Peyer's patch (tissue), 4 donors: Measurements from ENCODE around the gene GMFB. TPM values are rescaled to one million over a fixed set of nuclear protein-coding genes. Genes with fewer than 3 reads are reported as not detected.

Experiments
- DNase-seq, 3 donors: peaks; one replicate each; pipeline ENCODE4 v3.0.0-alpha.2; 2017 to 2019
- H3K27ac ChIP-seq, 4 donors: fragments of 200-600 bp; sonication (generic); one replicate each; pipeline ENCODE4 v1.5.1; 2016 to 2019
- H3K27me3 ChIP-seq, 2 donors: fragments of 200-600 bp; sonication (generic); one replicate each; pipeline ENCODE4 v1.5.1; 2019
- H3K36me3 ChIP-seq, 3 donors: fragments of 200-600 bp; sonication (generic); one replicate each; pipeline ENCODE4 v1.5.1; 2016 to 2019
- H3K4me1 ChIP-seq, 4 donors: fragments of 200-600 bp; sonication (generic); one replicate each; pipeline ENCODE4 v1.5.1; 2016 to 2019
- H3K4me3 ChIP-seq, 4 donors: fragments of 200-600 bp; sonication (generic); 1 replicate in 3 of 4; 2 replicates in 1 of 4; pipeline ENCODE4 v1.5.1; 2016 to 2019; ENCODE audit warnings: mild to moderate bottlenecking in 1 of 4
- H3K9me3 ChIP-seq, 4 donors: fragments of 200-600 bp; sonication (generic); one replicate each; pipeline ENCODE4 v1.5.1; 2016 to 2019; ENCODE audit warnings: mild to moderate bottlenecking in 1 of 4
- CTCF ChIP-seq, 6 experiments: fragments of 450-650 bp in 4 of 6; fragments of 200-600 bp in 2 of 6; sonication (generic) in 1 of 6; IDR thresholded peaks; one replicate each; pipeline ENCODE4 v1.5.1; 2017 to 2019; ENCODE audit warnings: antibody characterized with exemption in 6 of 6, mild to moderate bottlenecking in 3 of 6, moderate library complexity in 1 of 6
- POLR2A ChIP-seq, 2 donors: fragments of 450-650 bp; IDR thresholded peaks; one replicate each; pipeline ENCODE4 v1.5.1; 2017; ENCODE audit warnings: antibody characterized with exemption in 2 of 2, mild to moderate bottlenecking in 2 of 2, moderate library complexity in 2 of 2
- total RNA-seq, 4 donors: library from RNA; depleted of rRNA; stranded (reverse); fragments of >200 nt; gene quantifications; one replicate each; pipeline ENCODE4 v1.1.0, GENCODE V29; 2016

Gene GMFB
- total RNA-seq = 10 to 100 TPM; 35.5 to 60.9 (median 41.3) TPM

- Histone ChIP-seq H3K27ac (peak within 1 kb of the TSS; percentile 89 to 99 (median 94)), H3K4me1 (peaks cover 0 to 32% (median 2%) of the 10 kb centered on the region in 4 donors)
- TF ChIP-seq POLR2A (IDR thresholded peaks at IDR 0.05) = peak; percentile 88 to 91
- TF ChIP-seq CTCF (IDR thresholded peaks at IDR 0.05) = peak in 5 of 6 experiments; percentile 1 to 42 (median 29)
These were observed at the start of gene GMFB for GRCh38 chr14:54488646-54489317. Gene GMFB, minus strand, starts transcription at chr14:54488980. Its CDS starts 53 bp downstream, at chr14:54488927.

GRCh38 chr14:54538055-54538454 is 49.3 kb upstream of the GMFB start:
- no peak overlapping the region for H3K4me3 ChIP-seq
- H3K36me3 ChIP-seq = peaks cover 0 to 8% (median 0%) of the 10 kb centered on the region in 3 donors
- no peaks in the 10 kb centered on the region for H3K9me3 ChIP-seq
- no peaks in the 10 kb centered on the region for H3K27me3 ChIP-seq
- H3K4me1 ChIP-seq = no peaks in the 10 kb centered on the region
- TF ChIP-seq CTCF (IDR thresholded peaks at IDR 0.05) (no peak), POLR2A (IDR thresholded peaks at IDR 0.05) (no peak)
- DNase-seq = no peak
- no peak overlapping the region for H3K27ac ChIP-seq

More at GRCh38 chr14:54488646-54489317, at the start of gene GMFB:
- no peaks in the 10 kb centered on the region for H3K27me3 ChIP-seq
- peak; percentile 89 to 96 (median 95) for DNase-seq
- no peaks in the 10 kb centered on the region for H3K9me3 ChIP-seq
- H3K36me3 ChIP-seq = no peaks in the 10 kb centered on the region
- peak within 1 kb of the TSS; percentile 73 to 98 (median 86) for H3K4me3 ChIP-seq

- Histone ChIP-seq H3K36me3 (peaks cover 0 to 8% (median 0%) of the 10 kb centered on the region in 3 donors), H3K4me3 (no peak overlapping the region), H3K4me1 (no peaks in the 10 kb centered on the region), H3K27ac (no peak overlapping the region), H3K9me3 (no peaks in the 10 kb centered on the region), H3K27me3 (no peaks in the 10 kb centered on the region)
- no peak for DNase-seq
- TF ChIP-seq CTCF (IDR thresholded peaks at IDR 0.05) (no peak), POLR2A (IDR thresholded peaks at IDR 0.05) (no peak)
These were observed 48.9 kb upstream of the GMFB start for GRCh38 chr14:54537651-54538050.

GRCh38 chr14:54535646-54536045 is 46.9 kb upstream of the GMFB start:
- Histone ChIP-seq H3K27me3 (no peaks in the 10 kb centered on the region), H3K36me3 (peaks cover 0 to 8% (median 0%) of the 10 kb centered on the region in 3 donors), H3K4me1 (no peaks in the 10 kb centered on the region), H3K4me3 (no peak overlapping the region), H3K9me3 (no peaks in the 10 kb centered on the region), H3K27ac (no peak overlapping the region)
- TF ChIP-seq POLR2A (IDR thresholded peaks at IDR 0.05) (no peak), CTCF (IDR thresholded peaks at IDR 0.05) (no peak)
- no peak for DNase-seq

GRCh38 chr14:54535126-54535525 is 46.3 kb upstream of the GMFB start:
- Histone ChIP-seq H3K27ac (no peak overlapping the region), H3K4me1 (no peaks in the 10 kb centered on the region), H3K36me3 (peaks cover 0 to 8% (median 0%) of the 10 kb centered on the region in 3 donors), H3K9me3 (no peaks in the 10 kb centered on the region), H3K4me3 (no peak overlapping the region), H3K27me3 (no peaks in the 10 kb centered on the region)
- no peak for TF ChIP-seq CTCF (IDR thresholded peaks at IDR 0.05)
- no peak for TF ChIP-seq POLR2A (IDR thresholded peaks at IDR 0.05)
- no peak for DNase-seq
